NCI-H1436 (cell line): Measurements from ENCODE around the gene PLXNB3.

ENCODE experiments used
- DNase-seq: peaks from one replicate; lab custom pipeline; 2025; lab: John Stamatoyannopoulos, UW

PLXNB3 gene

DNA sequence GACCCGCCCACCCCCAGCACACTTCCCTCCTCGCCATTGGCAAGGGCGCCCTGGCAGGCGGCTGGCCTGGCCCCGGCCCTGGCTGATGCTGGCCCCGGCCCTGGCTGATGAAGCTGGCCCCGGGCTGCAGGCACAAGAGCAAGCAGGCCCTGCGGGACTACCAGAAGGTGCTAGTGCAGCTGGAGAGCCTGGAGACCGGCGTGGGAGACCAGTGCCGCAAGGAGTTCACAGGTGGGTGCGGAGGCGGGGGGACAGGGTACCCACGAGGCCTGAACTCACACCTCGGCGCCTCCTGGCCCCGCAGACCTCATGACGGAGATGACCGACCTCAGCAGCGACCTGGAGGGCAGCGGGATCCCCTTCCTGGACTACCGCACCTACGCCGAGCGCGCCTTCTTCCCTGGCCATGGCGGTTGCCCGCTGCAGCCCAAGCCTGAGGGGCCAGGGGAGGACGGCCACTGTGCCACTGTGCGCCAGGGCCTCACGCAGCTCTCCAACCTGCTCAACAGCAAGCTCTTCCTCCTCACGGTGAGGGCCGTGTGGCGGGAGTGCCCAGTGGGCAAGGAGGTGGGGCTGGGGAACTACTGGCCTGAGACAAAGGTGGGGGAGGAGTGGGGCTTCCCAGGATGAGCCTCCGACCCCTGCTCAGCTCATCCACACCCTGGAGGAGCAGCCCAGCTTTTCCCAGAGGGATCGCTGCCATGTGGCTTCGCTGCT lies 10.7 kb downstream of the PLXNB3 start:
- no peak for DNase-seq

DNA sequence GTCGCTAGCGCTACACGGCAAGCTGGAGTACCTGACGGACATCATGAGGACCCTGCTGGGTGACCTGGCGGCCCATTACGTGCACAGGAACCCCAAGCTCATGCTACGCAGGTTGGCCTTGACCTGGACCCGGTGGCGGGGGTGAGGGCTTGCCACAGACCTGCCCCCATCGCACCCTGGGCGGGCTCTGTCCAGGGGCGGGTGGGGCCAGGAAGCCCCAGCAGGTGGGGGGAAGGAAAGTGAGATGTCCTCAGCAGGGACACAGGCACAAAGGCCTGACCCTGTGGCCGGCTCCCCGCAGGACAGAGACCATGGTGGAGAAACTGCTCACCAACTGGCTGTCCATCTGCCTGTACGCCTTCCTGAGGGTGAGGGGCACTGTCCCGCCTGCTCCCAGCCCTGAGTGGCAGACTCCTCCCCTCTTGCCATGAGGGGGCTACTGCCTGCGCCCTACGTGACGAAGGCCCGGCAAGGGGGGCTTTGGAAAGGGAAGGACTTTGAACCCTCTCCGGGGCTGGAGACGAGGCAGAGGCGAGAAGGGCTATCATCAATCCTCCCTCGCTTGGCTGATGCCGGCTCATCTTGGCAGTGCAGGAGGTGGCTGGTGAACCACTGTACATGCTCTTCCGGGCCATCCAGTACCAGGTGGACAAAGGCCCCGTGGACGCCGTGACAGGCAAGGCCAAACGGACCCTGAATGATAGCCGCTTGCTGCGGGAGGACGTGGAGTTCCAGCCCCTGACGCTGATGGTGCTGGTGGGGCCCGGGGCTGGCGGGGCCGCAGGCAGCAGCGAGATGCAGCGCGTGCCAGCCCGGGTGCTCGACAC lies 11.5 kb downstream of the PLXNB3 start:
- DNase-seq, result no peak

DNA sequence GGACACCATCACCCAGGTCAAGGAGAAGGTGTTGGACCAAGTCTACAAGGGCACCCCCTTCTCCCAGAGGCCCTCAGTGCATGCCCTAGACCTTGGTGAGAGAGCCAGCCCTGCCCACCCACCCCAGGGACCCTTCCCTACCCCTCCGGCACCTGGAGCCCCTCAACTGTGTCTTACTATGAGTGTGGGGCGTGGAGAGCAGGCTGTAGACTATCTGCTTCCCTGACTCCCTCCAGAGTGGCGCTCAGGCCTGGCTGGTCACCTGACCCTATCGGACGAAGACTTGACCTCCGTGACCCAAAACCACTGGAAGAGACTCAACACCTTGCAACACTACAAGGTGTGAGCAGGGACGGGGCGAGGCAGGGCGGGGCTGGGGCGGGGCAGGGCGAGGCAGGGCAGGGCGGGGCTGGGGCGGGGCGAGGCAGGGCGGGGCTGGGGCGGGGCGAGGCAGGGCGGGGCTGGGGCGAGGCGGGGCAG lies 12.1 kb downstream of the PLXNB3 start:
- no peak for DNase-seq

DNA sequence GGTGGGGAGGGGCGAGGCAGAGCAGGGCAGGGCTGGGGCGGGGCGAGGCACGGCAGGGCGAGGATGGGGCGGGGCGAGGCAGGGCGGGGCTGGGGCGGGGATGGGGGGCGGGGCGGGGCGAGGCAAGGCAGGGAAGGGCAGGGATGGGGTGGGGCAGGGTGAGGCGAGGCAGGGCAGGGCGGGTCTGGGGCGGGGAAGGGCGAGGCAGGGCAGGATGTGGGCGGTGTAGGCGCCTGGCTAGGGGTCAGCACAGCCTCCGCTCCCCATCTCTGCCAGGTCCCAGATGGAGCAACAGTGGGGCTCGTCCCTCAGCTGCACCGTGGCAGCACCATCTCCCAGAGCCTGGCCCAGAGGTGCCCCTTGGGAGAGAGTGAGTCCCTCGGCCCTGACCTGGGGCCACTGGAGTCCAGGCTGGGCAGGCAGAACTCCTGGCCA lies 12.6 kb downstream of the PLXNB3 start:
- no peak for DNase-seq

DNA sequence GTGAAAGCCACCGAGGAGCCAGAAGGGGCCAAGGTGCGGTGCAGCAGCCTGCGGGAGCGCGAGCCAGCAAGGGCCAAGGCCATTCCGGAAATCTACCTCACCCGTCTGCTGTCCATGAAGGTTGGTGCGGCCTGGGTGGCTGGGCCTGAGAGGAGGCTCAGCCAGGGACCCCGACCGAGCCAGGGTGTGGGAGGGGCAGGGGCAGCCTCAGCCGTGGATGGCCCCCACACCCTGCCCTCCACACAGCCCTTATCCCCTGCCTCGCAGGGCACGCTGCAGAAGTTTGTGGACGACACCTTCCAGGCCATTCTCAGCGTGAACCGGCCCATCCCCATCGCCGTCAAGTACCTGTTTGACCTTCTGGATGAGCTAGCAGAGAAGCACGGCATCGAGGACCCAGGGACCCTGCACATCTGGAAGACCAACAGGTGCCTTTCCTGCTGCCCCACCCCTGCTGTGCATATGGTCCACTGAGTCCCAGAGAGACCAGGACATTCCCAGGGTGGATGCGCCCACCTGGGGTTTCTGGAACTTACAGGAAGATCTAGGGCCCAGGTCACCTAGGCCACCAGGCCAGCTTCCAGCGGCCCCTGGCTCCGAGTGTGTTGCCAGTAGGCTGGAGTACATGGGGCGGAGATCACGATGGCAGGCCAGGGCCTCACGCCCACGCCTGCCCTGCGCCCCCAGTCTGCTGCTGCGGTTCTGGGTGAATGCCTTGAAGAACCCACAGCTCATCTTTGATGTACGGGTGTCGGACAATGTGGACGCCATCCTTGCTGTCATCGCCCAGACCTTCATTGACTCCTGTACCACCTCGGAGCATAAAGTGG lies 13.4 kb downstream of the PLXNB3 start:
- DNase-seq, result no peak

DNA sequence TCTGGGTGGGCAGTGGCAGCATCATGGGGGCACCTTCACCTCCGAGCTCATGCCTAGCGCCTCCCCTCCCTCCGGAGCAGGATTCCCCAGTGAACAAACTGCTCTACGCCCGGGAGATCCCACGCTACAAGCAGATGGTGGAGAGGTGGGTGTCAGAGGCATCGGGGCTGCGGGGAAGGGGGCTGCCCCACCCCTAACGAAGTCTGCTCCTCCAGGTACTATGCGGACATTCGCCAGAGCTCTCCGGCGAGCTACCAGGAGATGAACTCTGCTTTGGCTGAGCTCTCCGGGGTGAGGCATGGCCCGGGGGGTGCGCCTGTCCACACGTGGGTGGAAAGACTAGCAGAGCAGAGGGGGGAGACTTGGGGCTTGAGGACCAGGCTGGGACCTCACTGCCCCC lies 14.1 kb downstream of the PLXNB3 start:
- no peak for DNase-seq

DNA sequence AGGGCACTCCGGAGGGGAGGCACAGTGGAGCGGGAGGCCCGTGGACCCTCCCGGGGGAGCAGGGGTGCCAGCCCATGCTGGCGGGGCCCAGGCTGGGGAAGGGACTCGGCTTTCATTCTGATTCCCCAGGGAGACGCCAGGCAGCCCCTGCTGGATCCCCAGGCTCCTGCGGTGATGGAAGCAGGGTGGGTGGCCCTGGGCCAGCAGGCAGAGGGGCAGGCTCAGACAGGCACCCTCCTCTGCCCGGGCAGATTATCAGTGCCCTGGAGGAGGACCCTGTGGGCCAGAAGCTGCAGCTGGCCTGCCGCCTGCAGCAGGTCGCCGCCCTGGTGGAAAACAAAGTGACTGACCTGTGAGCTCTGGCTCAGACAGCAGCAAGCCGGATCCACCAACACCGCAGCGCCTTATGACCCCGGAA lies 14.6 kb downstream of the PLXNB3 start:
- DNase-seq, result peak; percentile 55

DNA sequence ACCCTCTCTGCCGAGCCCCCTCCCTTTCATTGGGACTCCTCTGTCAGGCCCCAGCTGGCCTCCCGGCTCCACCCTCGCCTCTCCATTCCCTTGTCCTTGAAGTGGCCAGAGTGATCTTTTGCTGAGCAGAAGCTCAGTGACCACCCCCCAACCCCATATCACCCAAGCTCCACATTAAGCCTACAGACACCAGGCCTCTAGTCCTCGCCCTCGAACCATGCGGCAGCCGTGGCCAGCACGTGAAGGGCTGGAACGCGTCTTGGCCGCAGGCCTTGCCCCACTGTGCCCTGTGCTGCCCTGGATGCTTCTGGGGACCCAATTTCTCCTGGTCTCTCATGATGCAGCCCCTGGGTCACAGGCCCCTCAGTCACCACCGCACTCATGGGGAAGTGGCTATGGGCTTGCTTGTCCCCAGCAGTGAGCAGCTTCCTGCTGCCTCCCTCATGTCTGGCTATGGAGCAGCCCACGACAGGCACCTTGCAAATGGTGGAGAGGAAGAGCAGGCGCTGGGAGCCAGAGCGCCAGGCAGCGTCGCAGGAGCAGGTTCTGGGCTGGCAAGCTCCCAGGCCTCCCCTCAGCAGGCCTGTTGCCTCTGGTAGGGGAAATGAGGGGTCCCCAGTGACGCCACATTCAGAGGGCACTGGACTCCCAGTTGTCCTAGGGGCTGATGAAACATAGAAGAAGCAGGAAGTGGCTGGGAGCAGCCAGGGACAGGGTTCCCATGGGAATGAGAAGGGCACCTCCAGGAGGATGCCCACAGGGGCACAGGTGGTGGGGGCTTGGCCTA lies 16.0 kb downstream of the PLXNB3 start:
- peak; percentile 12 for DNase-seq

DNA sequence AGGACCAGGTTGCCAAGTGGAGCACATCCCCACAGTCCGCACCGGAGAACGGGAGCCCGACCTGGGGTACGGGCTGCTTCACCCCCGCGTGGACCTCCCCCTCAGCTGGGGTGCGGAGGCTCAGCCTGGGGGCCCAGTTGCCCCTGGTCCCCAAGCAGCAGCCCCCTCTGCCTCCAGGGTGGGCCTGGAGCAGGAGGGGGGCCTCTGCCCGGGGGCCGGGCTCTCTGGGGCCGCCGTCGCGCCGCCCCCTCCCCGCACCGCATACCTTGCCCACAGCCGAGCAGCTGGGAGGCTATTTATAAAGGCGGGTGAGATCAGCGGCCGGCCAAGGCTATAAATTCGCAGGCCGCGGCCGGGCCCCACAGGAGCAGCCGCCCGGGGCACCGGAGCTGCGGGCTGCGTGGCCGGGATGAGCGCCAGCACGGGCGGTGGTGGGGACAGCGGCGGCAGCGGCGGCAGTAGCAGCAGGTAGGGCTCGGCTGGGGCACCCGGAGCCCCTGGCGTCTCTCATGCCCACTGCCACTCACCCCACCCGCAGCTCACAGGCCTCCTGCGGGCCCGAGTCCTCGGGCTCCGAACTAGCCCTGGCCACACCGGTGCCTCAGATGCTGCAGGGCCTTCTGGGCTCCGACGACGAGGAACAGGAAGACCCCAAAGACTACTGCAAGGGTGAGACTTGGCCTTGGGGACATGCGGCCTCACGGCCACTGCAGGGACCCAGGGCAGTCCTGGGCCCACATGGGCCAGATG lies 16.8 kb downstream of the PLXNB3 start, which contains the start of gene SRPK3:
Gene SRPK3, plus strand, starts transcription at position 364 of the 750 bp plus-strand sequence. Its CDS starts 46 bp downstream, at position 410.
- DNase-seq, result no peak

DNA sequence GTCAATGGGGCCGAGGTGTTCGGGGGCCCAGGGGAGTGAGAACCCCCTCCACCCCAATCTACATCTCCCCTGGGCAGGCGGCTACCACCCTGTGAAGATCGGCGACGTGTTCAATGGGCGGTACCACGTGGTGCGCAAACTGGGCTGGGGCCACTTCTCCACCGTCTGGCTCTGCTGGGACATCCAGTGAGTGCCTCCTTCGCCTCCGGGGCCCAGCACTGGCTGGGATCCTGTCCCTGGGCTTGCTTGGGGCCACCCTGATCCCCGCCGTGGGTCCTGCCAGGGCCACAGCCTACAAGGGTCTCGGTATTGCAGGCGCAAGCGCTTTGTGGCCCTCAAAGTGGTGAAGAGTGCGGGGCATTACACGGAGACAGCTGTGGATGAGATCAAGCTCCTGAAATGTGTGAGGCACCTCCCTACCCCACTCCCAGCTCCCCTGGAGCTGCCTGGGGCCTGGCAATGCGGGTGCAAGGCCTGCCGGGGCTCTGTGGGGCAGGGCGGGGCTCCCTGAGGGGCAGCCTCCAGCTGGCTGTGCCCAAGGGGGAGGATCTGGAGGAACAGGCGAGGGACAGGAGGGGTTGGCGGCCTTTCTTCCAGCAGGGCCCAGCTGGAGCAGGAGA lies 17.5 kb downstream of the PLXNB3 start:
- DNase-seq, result peak; percentile 54

DNA sequence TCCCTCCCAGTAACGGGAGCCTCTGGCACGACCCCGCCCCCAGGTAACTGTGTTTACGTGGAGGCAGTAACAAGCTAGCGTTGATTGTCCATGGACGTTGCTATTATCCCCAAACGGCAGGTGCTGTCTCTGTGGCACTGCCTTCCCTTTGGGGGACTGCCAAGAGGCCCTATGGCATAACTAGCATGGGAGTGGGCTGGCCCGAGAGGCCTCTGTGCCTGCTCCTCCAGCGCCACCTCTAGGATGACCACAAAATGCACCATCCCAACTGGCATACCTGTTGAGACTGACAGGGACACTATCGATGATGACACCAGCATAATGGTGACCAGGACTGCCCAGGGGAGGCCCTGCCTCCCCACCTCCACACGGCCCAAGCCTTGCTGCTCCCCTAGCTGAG lies 18.3 kb downstream of the PLXNB3 start:
- peak; percentile 96 for DNase-seq

DNA sequence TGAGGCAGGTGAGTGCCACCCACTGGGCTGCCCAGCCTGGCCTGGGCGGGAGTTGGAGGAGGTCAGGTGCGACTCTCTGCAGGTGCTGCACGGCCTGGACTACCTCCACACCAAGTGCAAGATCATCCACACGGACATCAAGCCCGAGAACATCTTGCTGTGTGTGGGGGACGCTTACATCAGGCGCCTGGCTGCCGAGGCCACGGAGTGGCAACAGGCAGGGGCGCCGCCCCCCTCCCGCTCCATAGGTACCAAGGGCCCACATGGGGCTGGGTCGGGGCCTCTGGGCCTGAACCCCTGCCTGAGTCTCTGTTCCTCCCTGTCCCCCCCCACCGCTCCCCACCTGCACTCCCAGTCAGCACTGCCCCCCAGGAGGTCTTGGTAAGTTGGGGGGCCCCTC lies 18.8 kb downstream of the PLXNB3 start:
- DNase-seq, result no peak

DNA sequence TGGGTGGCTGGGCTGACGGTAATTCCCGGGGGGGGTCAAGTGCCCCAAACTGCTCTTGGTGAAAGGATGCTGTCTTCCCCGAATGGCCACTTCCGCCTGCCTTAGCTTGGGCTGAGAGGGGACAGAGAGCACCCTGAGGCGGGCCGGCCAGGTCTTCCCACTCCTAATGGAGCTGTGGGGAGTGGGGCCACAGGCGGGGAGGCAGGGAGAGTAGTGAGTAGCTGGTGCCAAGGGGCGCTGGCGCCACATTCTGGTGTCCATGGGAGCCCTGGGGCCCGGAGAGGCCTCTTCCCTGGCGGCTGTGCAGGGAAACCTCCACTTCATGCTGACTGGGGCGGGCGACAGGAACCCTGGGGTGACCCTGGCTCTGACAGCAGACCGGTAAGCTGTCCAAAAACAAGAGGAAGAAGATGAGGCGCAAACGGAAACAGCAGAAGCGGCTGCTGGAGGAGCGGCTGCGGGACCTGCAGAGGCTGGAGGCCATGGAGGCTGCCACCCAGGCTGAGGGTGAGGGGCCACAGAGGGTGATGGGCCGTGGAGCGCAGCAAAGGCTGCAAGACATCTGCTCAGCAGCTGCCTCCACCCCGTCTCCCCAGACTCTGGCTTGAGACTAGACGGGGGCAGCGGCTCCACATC lies 19.4 kb downstream of the PLXNB3 start:
- no peak for DNase-seq

DNA sequence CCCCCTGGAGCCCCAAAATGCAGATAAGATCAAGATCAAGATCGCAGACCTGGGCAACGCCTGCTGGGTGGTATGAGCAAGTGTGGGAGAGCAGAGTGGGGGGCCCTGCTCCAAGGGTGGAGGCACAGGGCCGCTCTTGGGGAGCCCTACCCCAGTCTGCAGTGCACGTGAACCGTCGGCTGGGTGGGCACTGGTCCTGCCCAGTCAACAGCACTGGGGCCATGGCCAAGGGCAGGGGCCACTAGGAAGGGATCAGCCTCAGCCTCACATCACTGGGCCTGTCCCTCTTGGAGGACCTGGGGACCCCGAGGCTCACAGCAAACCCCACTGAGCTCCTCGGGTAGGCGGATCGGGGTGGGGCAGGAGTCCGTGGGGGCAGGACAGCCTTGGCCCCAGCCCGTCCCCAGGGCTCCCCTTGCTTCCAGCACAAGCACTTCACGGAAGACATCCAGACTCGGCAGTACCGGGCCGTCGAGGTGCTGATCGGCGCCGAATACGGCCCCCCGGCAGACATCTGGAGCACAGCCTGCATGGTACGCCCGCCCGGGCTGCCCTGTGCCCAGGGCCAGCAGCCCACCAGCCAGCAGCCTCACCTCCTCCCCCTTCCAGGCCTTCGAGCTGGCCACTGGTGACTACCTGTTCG lies 20.4 kb downstream of the PLXNB3 start:
- DNase-seq, result no peak

DNA sequence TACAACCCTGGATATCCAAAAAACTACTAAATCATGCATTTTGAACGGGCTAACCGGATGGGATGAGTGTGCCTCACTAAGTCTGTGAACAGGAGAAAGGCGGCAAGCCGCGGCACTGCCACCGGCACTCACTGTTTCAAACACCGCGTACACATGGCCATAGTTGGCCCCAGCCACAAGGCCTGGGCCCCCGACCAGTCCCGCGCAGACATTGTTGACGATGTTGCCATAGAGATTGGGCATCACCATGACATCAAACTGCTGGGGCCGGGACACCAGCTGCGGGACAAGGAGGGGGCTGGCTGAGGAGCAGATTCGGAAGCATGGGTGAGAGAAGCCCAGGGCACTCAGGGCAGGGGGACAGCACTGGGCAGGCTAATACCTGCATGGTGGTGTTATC lies 22.6 kb downstream of the PLXNB3 start:
- no peak for DNase-seq

DNA sequence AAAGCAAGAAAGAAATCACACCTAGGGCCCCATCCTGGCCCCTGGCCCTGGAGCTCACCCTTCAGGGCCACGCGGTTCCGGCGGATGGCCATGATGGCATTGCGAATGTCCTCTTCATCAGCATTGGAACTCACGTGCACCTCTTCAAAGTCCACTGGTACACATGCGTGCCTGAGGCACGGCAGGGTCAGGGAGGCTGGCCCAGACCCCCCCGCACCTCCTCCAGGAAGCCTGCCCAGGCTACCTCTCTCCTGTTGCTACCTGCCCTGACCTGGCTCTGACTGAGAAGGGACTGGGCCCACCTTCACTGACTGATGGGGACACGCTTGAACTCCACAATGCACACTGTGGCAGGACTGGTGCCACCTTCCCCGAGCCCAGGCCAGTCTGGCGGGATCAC lies 25.6 kb downstream of the PLXNB3 start:
- DNase-seq, result no peak

DNA sequence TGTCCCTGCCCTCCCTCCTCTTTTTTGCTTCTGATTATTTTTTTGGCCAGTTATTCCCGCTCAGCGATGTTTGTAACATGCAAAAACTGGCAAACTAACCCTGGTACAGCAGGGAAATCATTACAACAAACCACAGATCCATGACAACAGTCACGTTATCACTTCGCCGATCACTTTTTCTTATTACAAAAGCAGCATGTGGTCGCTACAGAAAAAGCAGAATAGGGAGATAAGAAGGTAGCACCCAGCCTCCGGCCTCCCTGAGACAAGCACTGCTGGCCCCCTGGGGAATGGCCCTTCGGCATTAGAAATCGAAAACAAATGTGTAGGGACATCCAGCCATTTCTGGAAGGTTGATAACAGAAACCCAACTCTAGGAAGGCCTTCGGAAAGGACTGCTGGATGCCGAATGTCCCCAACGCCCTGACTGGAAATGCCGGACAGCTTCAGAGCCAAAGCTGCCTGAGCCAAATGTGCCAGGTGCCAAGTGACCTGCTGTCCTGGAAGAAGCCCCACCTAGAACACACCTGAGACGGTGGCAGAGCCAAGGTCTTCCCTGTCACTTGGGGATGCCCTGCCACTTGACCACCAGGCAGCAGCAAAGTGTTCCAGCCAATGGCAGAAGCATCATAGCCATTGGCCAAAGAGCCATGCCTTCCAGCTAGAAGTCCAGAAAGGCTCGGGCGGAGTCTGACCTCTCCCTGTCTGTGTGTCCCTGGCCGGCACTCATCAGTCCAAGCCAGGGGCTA lies 27.2 kb downstream of the PLXNB3 start:
- no peak for DNase-seq

DNA sequence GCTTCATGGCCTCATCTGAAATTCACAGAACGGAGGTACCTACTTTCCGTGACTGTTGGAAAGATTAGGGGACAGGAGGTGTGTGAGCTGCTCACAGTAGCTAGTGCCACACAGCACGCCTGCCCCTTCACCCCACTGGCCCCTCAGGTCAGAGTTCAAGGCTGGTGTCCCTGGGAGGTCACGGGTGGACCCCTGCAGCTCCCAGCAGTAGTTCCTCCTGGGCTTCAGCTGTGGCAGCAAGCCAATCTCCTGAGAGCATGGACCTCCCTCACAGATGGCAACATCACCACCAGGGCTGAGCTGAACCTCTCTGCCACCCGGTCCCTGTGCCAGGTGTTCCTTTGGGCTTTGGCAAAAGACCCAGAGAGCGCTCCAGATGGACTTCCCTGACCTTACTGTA lies 28.3 kb downstream of the PLXNB3 start:
- no peak for DNase-seq

DNA sequence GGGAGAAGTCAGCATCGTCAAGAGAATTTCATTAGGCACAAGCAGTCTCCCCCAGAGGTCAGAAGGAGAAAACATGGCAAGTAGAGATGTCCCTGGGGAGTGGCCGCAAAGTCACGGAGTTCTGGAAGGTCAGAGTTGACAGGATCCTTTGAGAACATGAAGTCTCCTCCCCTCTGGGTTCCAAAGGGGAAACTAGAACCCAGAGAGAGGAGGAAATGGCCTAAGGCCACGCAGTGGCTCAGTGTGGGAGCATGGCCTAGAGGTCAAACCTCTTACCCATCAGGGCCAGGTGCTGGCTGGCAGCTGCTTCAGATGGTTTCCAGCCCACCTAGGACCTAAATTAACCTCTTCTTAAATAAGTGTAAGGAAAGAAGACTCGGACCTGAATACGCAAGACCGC lies 29.2 kb downstream of the PLXNB3 start:
- DNase-seq, result no peak
